Measurements from ENCODE around the gene USF1.

Gene USF1

GRCh38 chr1:161045736-161046604, at the start of gene USF1:
Gene USF1 (minus strand): TSS chr1:161045977. CDS start chr1:161043275, 2,702 bp downstream.
- DNase-seq, result peak; percentile 95 to 96

- DNase-seq, result no peak
These were observed 49.5 kb upstream of the USF1 start for GRCh38 chr1:161095230-161095629.

GRCh38 chr1:161094481-161094880, 48.7 kb upstream of the USF1 start:
- DNase-seq, result no peak

GRCh38 chr1:161092621-161093028, 46.8 kb upstream of the USF1 start:
- DNase-seq, result no peak

GRCh38 chr1:161091796-161092507, 46.2 kb upstream of the USF1 start:
- no peak for DNase-seq

GRCh38 chr1:161091093-161091492, 45.3 kb upstream of the USF1 start:
- no peak for DNase-seq

- no peak for DNase-seq
These were observed 44.8 kb upstream of the USF1 start for GRCh38 chr1:161090617-161091016.

GRCh38 chr1:161089938-161090337, 44.2 kb upstream of the USF1 start:
- DNase-seq, result no peak

GRCh38 chr1:161089251-161089924, 43.6 kb upstream of the USF1 start, which contains the start of gene NECTIN4:
Gene NECTIN4 (minus strand): TSS chr1:161089558. CDS start chr1:161089296, 262 bp downstream.
- DNase-seq, result no peak

GRCh38 chr1:161088587-161089110, 42.9 kb upstream of the USF1 start:
- DNase-seq, result no peak

- no peak for DNase-seq
These were observed 40.7 kb upstream of the USF1 start for GRCh38 chr1:161086457-161086856.

GRCh38 chr1:161085165-161085564, 39.4 kb upstream of the USF1 start:
- no peak for DNase-seq

GRCh38 chr1:161084597-161084988, 38.8 kb upstream of the USF1 start:
- DNase-seq, result no peak

- no peak for DNase-seq
These were observed 38.2 kb upstream of the USF1 start for GRCh38 chr1:161083748-161084596.

GRCh38 chr1:161082996-161083747, 37.4 kb upstream of the USF1 start:
- DNase-seq, result peak; percentile 16 to 83

GRCh38 chr1:161082483-161082882, 36.7 kb upstream of the USF1 start:
- no peak for DNase-seq

- no peak for DNase-seq
These were observed 35.7 kb upstream of the USF1 start for GRCh38 chr1:161081519-161081918.

GRCh38 chr1:161080441-161081405, 34.9 kb upstream of the USF1 start:
- DNase-seq, result no peak

GRCh38 chr1:161079436-161080110, 33.8 kb upstream of the USF1 start:
- DNase-seq, result no peak

GRCh38 chr1:161077426-161077825, 31.6 kb upstream of the USF1 start:
- DNase-seq, result no peak

Measured in CD4-positive, alpha-beta T cell treated with Interleukin-4 for 1 hour (primary cell).